Osteoblast (primary cell): Measurements from ENCODE around the gene OR52E2. TPM values are rescaled to one million over a fixed set of nuclear protein-coding genes. Genes with fewer than 3 reads are reported as not detected.

Experiments
- DNase-seq: peaks from one replicate; pipeline ENCODE4 v3.0.0; 2011; ENCODE audit warnings: low spot score, mixed read lengths; ENCODE audit not compliant: insufficient read length; ENCODE audit errors: missing footprints
- H2AFZ ChIP-seq: 2 replicates; pipeline ENCODE4 v1.6.0; 2011; ENCODE audit warnings: mild to moderate bottlenecking, low read length
- H3K27ac ChIP-seq: 2 replicates; pipeline ENCODE4 v1.5.1; 2011; ENCODE audit warnings: mild to moderate bottlenecking, low read depth, low read length, moderate library complexity
- H3K27me3 ChIP-seq: 2 replicates; pipeline ENCODE4 v1.6.0; 2012; ENCODE audit warnings: mild to moderate bottlenecking, control low read depth, inconsistent platforms, low read length, moderate library complexity; ENCODE audit not compliant: insufficient read depth
- H3K36me3 ChIP-seq: 2 replicates; pipeline ENCODE4 v1.5.1; 2011; ENCODE audit warnings: mild to moderate bottlenecking, low read length, control low read depth, moderate library complexity; ENCODE audit not compliant: insufficient read depth
- H3K4me1 ChIP-seq: 2 replicates; pipeline ENCODE4 v1.5.1; 2011; ENCODE audit warnings: mild to moderate bottlenecking, low read length, control low read depth, moderate library complexity; ENCODE audit not compliant: insufficient read depth
- H3K4me2 ChIP-seq: 2 replicates; pipeline ENCODE4 v1.6.0; 2011; ENCODE audit warnings: mild to moderate bottlenecking, low read length; ENCODE audit not compliant: insufficient read depth
- H3K4me3 ChIP-seq: fragments of 200-600 bp; sonication (generic); 3 replicates; pipeline ENCODE4 v1.5.1; 2012; ENCODE audit warnings: mild to moderate bottlenecking, low read length, inconsistent platforms; ENCODE audit not compliant: insufficient read depth
- H3K79me2 ChIP-seq: 2 replicates; pipeline ENCODE4 v1.6.0; 2012; ENCODE audit warnings: mild to moderate bottlenecking, low read length, control low read depth, inconsistent platforms; ENCODE audit not compliant: insufficient read depth
- H3K9me3 ChIP-seq: 2 replicates; pipeline ENCODE4 v1.5.1; 2011; ENCODE audit warnings: low read depth, low read length, control low read depth
- H4K20me1 ChIP-seq: 2 replicates; pipeline ENCODE4 v1.6.0; 2012; ENCODE audit warnings: mild to moderate bottlenecking, low read length, control low read depth; ENCODE audit not compliant: insufficient read depth
- total RNA-seq: library from RNA; depleted of rRNA; stranded (reverse); fragments of >200 nt; gene quantifications from 2 replicates; pipeline ENCODE4 v1.2.3, GENCODE V29; 2012
- TF ChIP-seq, protein P1 (sequence below): IDR thresholded peaks from 2 replicates; pipeline ENCODE4 v1.5.1; 2011; ENCODE audit warnings: mild to moderate bottlenecking, low read depth, low read length, moderate library complexity; ENCODE audit errors: extremely low read depth

OR52E2 gene
- total RNA-seq, 1 donor: not detected

DNA sequence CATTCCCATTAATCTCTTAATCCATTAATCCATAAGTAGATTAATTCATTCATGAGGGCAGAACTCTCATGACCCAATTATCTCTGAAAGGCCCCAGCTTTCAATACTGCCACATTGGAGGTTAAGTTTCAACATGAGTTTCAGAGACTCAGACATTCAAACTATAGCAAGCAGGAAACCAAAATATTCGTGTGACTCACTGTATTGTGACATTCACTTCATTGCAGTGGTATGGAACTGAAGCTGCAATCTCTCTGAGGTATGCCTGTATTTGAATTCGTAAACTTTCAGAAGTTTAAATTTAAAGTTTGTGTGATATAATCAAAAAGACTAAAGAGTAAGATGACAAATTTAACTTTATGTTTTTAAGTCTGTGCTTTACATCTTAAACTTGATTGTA, 16.0 kb downstream of the OR52E2 start:
- no peak for DNase-seq
- no peak overlapping the region for H3K4me2 ChIP-seq
- H3K27me3 ChIP-seq: no peaks in the 10 kb centered on the region
- TF ChIP-seq, protein P1, sequence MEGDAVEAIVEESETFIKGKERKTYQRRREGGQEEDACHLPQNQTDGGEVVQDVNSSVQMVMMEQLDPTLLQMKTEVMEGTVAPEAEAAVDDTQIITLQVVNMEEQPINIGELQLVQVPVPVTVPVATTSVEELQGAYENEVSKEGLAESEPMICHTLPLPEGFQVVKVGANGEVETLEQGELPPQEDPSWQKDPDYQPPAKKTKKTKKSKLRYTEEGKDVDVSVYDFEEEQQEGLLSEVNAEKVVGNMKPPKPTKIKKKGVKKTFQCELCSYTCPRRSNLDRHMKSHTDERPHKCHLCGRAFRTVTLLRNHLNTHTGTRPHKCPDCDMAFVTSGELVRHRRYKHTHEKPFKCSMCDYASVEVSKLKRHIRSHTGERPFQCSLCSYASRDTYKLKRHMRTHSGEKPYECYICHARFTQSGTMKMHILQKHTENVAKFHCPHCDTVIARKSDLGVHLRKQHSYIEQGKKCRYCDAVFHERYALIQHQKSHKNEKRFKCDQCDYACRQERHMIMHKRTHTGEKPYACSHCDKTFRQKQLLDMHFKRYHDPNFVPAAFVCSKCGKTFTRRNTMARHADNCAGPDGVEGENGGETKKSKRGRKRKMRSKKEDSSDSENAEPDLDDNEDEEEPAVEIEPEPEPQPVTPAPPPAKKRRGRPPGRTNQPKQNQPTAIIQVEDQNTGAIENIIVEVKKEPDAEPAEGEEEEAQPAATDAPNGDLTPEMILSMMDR: no peak
- H3K27ac ChIP-seq: no peak overlapping the region
- no peaks in the 10 kb centered on the region for H4K20me1 ChIP-seq
- H2AFZ ChIP-seq: no peak overlapping the region
- no peaks in the 10 kb centered on the region for H3K4me1 ChIP-seq
- no peaks in the 10 kb centered on the region for H3K79me2 ChIP-seq
- no peak overlapping the region for H3K4me3 ChIP-seq
- H3K36me3 ChIP-seq: no peaks in the 10 kb centered on the region
- H3K9me3 ChIP-seq: no peaks in the 10 kb centered on the region

DNA sequence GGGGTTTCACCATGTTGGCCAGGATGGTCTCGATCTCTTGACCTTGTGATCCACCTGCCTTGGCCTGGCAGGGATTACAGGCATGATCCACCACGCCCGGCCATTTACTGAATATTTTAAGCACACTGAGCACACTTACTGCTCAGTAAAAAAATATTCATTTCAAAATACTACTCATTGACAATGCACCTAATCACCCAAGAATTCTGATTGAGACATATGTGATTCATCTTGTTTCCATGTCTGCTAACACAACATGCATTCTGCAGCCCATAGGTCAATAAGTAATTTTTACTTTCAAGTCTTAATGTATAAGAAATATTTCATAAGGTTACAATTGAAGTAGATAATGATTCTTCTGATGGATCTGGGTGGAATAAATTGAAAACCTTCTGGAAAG, 17.3 kb downstream of the OR52E2 start:
- Histone ChIP-seq H3K36me3 (no peaks in the 10 kb centered on the region), H3K4me2 (no peak overlapping the region), H3K4me3 (no peak overlapping the region), H3K4me1 (no peaks in the 10 kb centered on the region), H3K27me3 (no peaks in the 10 kb centered on the region), H2AFZ (no peak overlapping the region), H3K9me3 (no peaks in the 10 kb centered on the region), H3K79me2 (no peaks in the 10 kb centered on the region), H4K20me1 (no peaks in the 10 kb centered on the region), H3K27ac (no peak overlapping the region)
- no peak for DNase-seq
- TF ChIP-seq, protein P1: no peak

DNA sequence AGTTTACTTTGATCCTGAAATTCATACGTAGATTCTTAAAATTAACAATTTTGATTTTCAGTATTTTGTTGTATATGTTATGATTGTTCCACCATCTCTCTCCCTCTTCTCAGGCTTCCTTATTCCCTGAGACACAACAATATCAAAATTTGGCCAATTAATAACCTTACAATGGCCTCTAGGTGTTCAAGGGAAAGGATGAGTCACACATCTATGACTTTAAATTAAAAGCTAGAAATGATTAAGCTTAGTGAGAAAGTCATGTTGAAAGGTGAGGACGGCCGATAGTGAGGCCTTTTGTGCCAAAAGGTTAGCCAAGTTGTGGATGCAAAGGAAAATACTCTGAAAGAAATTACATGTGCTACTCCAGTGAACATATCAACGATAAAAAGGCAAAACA, 18.6 kb downstream of the OR52E2 start:
- Histone ChIP-seq H2AFZ (no peak overlapping the region), H3K9me3 (no peaks in the 10 kb centered on the region), H3K79me2 (no peaks in the 10 kb centered on the region), H3K27ac (no peak overlapping the region), H3K4me3 (no peak overlapping the region), H3K36me3 (no peaks in the 10 kb centered on the region), H3K27me3 (no peaks in the 10 kb centered on the region), H3K4me2 (no peak overlapping the region), H4K20me1 (no peaks in the 10 kb centered on the region), H3K4me1 (no peaks in the 10 kb centered on the region)
- TF ChIP-seq, protein P1: no peak
- DNase-seq: no peak

DNA sequence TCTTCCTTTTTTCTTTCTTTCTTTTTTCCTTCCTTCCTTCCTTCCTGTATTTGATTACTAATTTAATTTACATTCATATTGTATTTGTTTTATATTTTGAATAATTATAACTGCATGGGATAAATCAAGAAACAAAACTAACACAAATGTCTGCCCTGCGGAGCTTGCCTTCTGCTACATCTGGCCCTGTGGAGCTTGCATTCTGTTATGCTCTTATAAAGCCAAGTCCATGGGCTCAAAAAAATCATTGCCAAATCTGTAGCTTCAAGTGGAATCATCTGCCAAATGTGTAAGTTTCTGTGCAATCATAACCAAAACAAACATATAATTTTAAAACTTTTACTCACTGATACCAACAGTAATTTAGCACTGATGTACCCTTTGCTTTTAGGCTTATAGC, 21.1 kb downstream of the OR52E2 start:
- Histone ChIP-seq H3K4me1 (no peaks in the 10 kb centered on the region), H3K4me3 (no peak overlapping the region)
- no peak for DNase-seq

More for the DNA sequence above, 21.1 kb downstream of the OR52E2 start:
- no peaks in the 10 kb centered on the region for H3K9me3 ChIP-seq
- no peaks in the 10 kb centered on the region for H3K79me2 ChIP-seq
- no peaks in the 10 kb centered on the region for H3K36me3 ChIP-seq
- TF ChIP-seq, protein P1: no peak
- no peak overlapping the region for H3K4me2 ChIP-seq
- no peaks in the 10 kb centered on the region for H3K27me3 ChIP-seq
- no peaks in the 10 kb centered on the region for H4K20me1 ChIP-seq
- no peak overlapping the region for H3K27ac ChIP-seq
- no peak overlapping the region for H2AFZ ChIP-seq
